ENCODE data around the gene DCHS1. TPM values are rescaled to one million over a fixed set of nuclear protein-coding genes. Genes with fewer than 3 reads are reported as not detected.

DCHS1 gene
- total RNA-seq, 2 experiments from 2014 or later: 0.23 to 0.29 TPM

DNA sequence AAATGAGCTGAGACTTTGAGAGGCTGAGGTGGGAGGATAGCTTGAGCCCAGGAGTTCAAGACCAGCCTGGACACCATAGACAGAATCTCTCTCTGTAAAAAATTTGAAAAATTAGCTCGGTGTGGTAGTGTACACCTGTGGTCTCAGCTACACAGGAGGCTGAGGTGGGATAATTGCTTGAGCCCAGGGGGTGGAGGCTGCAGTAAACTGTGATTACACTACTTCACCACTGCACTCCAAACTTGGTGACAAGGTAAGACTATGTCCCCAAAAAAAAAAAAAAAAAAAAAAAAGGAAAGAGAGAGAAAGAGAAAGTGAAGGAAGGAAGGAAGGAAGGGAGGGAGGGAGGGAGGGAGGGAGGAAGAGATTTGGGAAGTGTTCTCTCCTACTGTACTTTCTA, 77.5 kb downstream of the DCHS1 start:
- no peaks in the 10 kb centered on the region for H3K4me1 Mint-ChIP-seq (ENCODE audit: low read depth)
- H3K36me3 Mint-ChIP-seq (ENCODE audit: low read depth): peaks cover 18% of the 10 kb centered on the region

DNA sequence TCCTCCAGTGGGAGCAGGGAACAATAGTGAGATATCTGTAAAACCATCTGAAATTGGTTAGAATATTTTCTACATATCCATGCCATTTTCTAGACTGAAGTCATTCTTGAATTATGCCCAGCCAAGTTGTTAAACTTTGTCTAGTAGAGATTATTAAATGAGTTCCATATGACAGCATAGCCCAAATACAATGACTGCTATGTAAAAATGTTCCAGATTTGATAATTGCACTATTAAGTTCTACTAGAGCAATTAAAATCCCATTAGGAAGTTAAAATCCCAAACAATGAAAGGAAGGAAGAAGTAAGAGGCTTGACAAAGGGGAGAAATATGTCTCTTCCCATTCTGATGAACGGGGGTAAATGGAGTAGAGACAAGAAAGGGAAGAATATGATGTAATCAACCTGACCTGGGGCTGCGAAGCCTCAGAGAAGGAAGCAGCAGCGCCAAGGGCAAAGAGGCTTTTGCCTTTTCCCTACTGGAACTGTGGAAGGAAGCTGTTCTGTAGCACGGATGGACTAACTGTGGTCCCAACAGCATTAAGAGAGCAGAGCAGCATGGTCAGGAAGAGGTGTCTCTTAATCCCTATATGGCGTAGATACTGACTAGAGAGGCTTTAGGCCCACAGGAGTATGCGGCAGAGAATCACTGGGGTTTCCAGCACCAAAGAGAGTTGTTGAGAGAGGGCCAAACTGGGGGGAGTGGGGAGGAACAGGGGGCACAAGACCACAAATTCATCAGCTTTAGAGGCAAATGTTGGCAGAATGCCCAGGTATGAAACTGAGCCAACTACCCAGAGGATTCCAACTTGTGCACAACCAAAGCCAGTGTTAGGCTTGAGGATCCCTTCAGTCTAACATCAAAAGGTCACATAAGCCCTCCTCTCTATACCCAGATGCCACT, 78.9 kb downstream of the DCHS1 start:
- ChIA-PET CTCF (interaction anchor here (1.1 kb wide), 1 partner anchor 26 kb away, joined by 6 read pairs; no protein-coding TSS in a partner anchor), POLR2A (interaction anchor here (1.3 kb wide), 1 partner anchor 13 kb away, joined by 3 read pairs; no protein-coding TSS in a partner anchor)

More for the DNA sequence above, 77.5 kb downstream of the DCHS1 start:
- POLR2A ChIA-PET: interaction anchor here (1.2 to 1.3 kb wide), 2 partner anchors 14 to 16 kb away, joined by 3 read pairs; no protein-coding TSS in a partner anchor
- Mint-ChIP-seq H3K9me3 (ENCODE audit: insufficient read depth) (peaks cover 12% of the 10 kb centered on the region), H3K27me3 (ENCODE audit: low read depth) (no peaks in the 10 kb centered on the region), H3K4me3 (no peak overlapping the region), H3K27ac (no peak overlapping the region)
- DNase-seq (peak; percentile 18), ATAC-seq (no peak)
- CTCF ChIA-PET: interaction anchor here (1.1 to 1.2 kb wide), 2 partner anchors 16 to 24 kb away, joined by 3 to 6 read pairs; no protein-coding TSS in a partner anchor

DNA sequence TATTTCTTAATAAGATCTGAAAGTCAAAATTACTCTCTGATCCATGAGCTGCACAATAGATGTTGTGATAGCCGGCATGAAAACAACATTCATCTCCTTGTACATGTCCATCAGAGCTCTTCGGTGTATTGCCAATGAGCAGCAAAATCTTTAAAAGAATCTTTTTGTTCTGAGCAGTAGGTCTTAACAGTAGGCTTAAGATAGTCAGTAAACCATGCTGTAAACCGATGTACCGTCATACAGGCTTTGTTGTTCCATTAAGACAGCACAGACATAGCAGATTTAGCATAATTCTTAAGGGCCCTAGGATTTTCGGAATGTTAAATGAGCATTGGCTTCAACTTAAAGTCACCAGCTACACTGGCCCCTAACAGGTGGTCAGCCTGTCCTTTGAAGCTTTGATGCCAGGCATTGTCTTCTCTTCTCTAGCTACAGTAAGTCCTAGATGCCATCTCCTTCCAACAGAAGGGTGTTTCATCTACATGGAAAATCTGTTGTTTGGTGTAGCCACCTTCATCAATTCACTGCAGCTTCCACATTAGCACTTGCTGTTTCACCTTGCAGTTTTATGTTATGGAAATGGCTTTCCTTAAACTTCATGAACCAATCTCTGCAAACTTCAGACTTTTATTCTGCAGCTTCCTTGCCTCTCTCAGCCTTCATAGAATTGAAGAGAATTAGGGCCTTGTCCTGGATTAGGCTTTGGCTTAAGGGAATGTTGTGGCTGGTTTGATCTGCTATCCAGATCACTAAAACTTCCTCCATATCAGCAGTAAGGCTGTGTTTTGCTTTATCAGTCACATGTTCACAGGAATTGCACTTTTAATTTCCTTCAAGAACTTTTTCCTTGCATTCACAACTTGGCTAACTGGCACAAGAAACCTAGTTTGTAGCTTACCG, 80.5 kb downstream of the DCHS1 start:
- CTCF ChIA-PET: interaction anchor here (1.1 to 2.3 kb wide), 3 partner anchors 44 to 238 kb away, joined by 3 to 8 read pairs (median 5); no protein-coding TSS in a partner anchor
- Mint-ChIP-seq H3K27ac (no peak overlapping the region), H3K9me3 (ENCODE audit: insufficient read depth) (no peaks in the 10 kb centered on the region), H3K4me3 (no peak overlapping the region), H3K36me3 (ENCODE audit: low read depth) (peaks cover 14% of the 10 kb centered on the region), H3K4me1 (ENCODE audit: low read depth) (no peaks in the 10 kb centered on the region), H3K27me3 (ENCODE audit: low read depth) (no peaks in the 10 kb centered on the region)
- POLR2A ChIA-PET: no interaction called here
- ATAC-seq (no peak), DNase-seq (no peak)

More for the DNA sequence above, 78.9 kb downstream of the DCHS1 start:
- no peaks in the 10 kb centered on the region for H3K27me3 Mint-ChIP-seq (ENCODE audit: low read depth)
- peak; percentile 12 for DNase-seq
- no peak overlapping the region for H3K4me3 Mint-ChIP-seq
- no peak overlapping the region for H3K27ac Mint-ChIP-seq
- no peak for ATAC-seq
- H3K4me1 Mint-ChIP-seq (ENCODE audit: low read depth): no peaks in the 10 kb centered on the region
- H3K36me3 Mint-ChIP-seq (ENCODE audit: low read depth): peaks cover 12% of the 10 kb centered on the region
- H3K9me3 Mint-ChIP-seq (ENCODE audit: insufficient read depth): no peaks in the 10 kb centered on the region

DNA sequence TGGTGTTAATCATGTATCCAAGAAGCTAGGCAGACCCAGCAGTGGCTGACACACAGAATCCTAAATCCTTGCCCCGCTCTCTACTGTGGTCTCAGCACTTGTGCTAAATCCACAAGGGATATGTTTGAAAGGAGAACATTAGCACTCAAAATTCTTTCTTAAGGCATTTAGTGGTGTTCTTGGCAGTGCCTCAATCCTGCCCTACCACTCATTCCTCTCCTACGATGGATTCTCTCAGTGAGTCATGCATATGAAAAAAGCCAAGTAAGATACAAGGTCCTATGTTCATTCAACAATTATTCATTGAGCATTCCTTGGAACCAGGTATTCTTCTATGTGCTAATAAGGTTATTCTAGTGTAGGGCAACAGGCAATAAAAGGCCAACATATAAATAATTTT, 83.4 kb downstream of the DCHS1 start:
- POLR2A ChIA-PET: interaction anchor here (0.6 kb wide), 1 partner anchor 191 kb away, joined by 3 read pairs; no protein-coding TSS in a partner anchor
- H3K9me3 Mint-ChIP-seq (ENCODE audit: insufficient read depth): no peaks in the 10 kb centered on the region
- ATAC-seq (no peak), DNase-seq (no peak)
- peaks cover 16% of the 10 kb centered on the region for H3K36me3 Mint-ChIP-seq (ENCODE audit: low read depth)
- no peaks in the 10 kb centered on the region for H3K27me3 Mint-ChIP-seq (ENCODE audit: low read depth)
- H3K4me3 Mint-ChIP-seq: no peak overlapping the region
- CTCF ChIA-PET: no interaction called here
- no peak overlapping the region for H3K27ac Mint-ChIP-seq
- no peaks in the 10 kb centered on the region for H3K4me1 Mint-ChIP-seq (ENCODE audit: low read depth)

DNA sequence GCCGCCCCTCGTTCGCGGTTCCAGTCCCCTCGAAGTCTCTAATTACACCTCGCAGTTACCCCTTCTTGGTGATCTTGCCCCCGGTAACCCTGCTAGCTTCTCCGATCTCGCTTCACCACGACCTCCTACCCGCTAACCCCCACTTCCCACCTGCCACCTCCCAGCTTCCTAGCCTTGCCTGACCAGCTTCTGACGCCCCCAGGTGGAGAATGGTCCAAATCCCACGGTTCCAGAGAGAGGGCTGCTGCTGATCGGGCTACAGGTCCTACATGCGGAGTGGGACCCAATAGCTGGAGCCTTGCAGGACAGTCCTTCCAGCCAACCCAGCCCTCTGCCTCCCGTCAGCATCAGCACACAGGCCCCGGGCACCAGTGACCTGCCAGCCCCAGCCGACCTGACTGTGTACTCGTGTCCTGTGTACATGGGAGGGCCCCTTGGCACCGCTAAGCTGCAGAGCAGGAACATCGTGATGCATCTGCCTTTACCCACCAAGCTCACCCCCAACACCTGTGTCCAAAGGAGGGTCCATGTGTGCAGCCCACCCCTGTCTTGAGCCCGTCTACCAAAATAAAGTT, 84.1 kb downstream of the DCHS1 start:
- DNase-seq (peak; percentile 16), ATAC-seq (no peak)
- Mint-ChIP-seq H3K36me3 (ENCODE audit: low read depth) (peaks cover 16% of the 10 kb centered on the region), H3K9me3 (ENCODE audit: insufficient read depth) (no peaks in the 10 kb centered on the region), H3K4me3 (no peak overlapping the region), H3K27ac (no peak overlapping the region), H3K27me3 (ENCODE audit: low read depth) (no peaks in the 10 kb centered on the region), H3K4me1 (ENCODE audit: low read depth) (no peaks in the 10 kb centered on the region)
- POLR2A ChIA-PET: interaction anchor here (0.6 kb wide), 1 partner anchor 190 kb away, joined by 3 read pairs; no protein-coding TSS in a partner anchor
- CTCF ChIA-PET: no interaction called here

Other genes with a start within 250 kb of the DCHS1 start
- 10 to 100 TPM; 51.7 to 52.4 TPM for gene APBB1, start 236.7 kb downstream of the DCHS1 start, total RNA-seq
- gene HPX, start 214.8 kb downstream of the DCHS1 start, total RNA-seq: not detected
- 1 to 10 TPM; 5.7 to 7.5 TPM for gene TRIM3, start 181.9 kb downstream of the DCHS1 start, total RNA-seq
- 10 to 100 TPM; 38.6 to 39.8 TPM for gene ARFIP2, start 174.5 kb downstream of the DCHS1 start, total RNA-seq
- 10 to 100 TPM; 34.1 to 35.4 TPM for gene TIMM10B, start 174.3 kb downstream of the DCHS1 start, total RNA-seq
- 10 to 100 TPM; 17.8 to 18.5 TPM for gene DNHD1, start 158.5 kb downstream of the DCHS1 start, total RNA-seq
- 10 to 100 TPM; 28.6 to 29.8 TPM for gene RRP8, start 52.2 kb downstream of the DCHS1 start, total RNA-seq
- gene ILK, start 52.0 kb downstream of the DCHS1 start, total RNA-seq: 100 to 1,000 TPM; 195 to 197 TPM
- gene TAF10, start 43.6 kb downstream of the DCHS1 start, total RNA-seq: 100 to 1,000 TPM; 140 to 156 TPM
- 10 to 100 TPM; 74.1 to 78.9 TPM for gene TPP1, start 36.4 kb downstream of the DCHS1 start, total RNA-seq
- gene MRPL17, start 27.5 kb upstream of the DCHS1 start, total RNA-seq: 10 to 100 TPM; 60.6 to 69.2 TPM
- under 1 TPM; 0.08 to 0.23 TPM for gene OR2AG2, start 116.2 kb upstream of the DCHS1 start, total RNA-seq
- not detected for gene OR2AG1, start 127.2 kb upstream of the DCHS1 start, total RNA-seq
- under 1 TPM; 0.05 TPM for gene OR6A2, start 143.9 kb upstream of the DCHS1 start, total RNA-seq
- gene OR10A5, start 189.9 kb upstream of the DCHS1 start, total RNA-seq: not detected
- gene OR10A2, start 207.2 kb upstream of the DCHS1 start, total RNA-seq: not detected
- gene OR10A4, start 220.8 kb upstream of the DCHS1 start, total RNA-seq: not detected
- gene OR2D2, start 236.7 kb upstream of the DCHS1 start, total RNA-seq: not detected